DND-41 (cell line): Measurements from ENCODE around the gene ZNRF4.
"Not testable (repeated sequence)": the region's sequence is repeated elsewhere in the genome, so short reads cannot be mapped to it uniquely, and the experiment has no call there.

Source experiments
- ATAC-seq: fragments of 200-7000 bp; cut with Tn5 transposase; 3 replicates; pipeline ENCODE4 v1.9.1; 2021; ENCODE audit warnings: low read depth; ENCODE audit not compliant: insufficient read depth
- DNase-seq: peaks from one replicate; pipeline ENCODE4 v3.0.0-alpha.2; 2020
- H2AFZ ChIP-seq: 2 replicates; pipeline ENCODE4 v1.6.0; 2012; ENCODE audit warnings: low read depth, low read length
- H3K27ac ChIP-seq: 2 replicates; pipeline ENCODE4 v1.5.1; 2012; ENCODE audit warnings: low read length, inconsistent platforms
- H3K27me3 ChIP-seq: fragments of 200-600 bp; sonication (generic); 2 replicates; pipeline ENCODE4 v1.6.0; 2012; ENCODE audit warnings: low read length, mild to moderate bottlenecking, inconsistent platforms; ENCODE audit not compliant: insufficient read depth, poor library complexity
- H3K36me3 ChIP-seq: 2 replicates; pipeline ENCODE4 v1.5.1; 2012; ENCODE audit warnings: low read length, inconsistent platforms; ENCODE audit not compliant: insufficient read depth
- H3K4me1 ChIP-seq: 2 replicates; pipeline ENCODE4 v1.5.1; 2012; ENCODE audit warnings: mild to moderate bottlenecking, low read length; ENCODE audit not compliant: insufficient read depth
- H3K4me2 ChIP-seq: 2 replicates; pipeline ENCODE4 v1.6.0; 2012; ENCODE audit warnings: mild to moderate bottlenecking, moderate library complexity, low read length, inconsistent platforms; ENCODE audit not compliant: insufficient read depth
- H3K4me3 ChIP-seq, 2 experiments: fragments of 200-600 bp in 1 of 2; shearing (Covaris generic) in 1 of 2; 2 replicates each; pipeline ENCODE4 v1.5.1; 2012 to 2016; ENCODE audit warnings: inconsistent platforms in 2 of 2, low read length in 2 of 2, mild to moderate bottlenecking in 2 of 2, low read depth in 1 of 2, moderate library complexity in 1 of 2
- H3K79me2 ChIP-seq: 2 replicates; pipeline ENCODE4 v1.6.0; 2012; ENCODE audit warnings: low read length, inconsistent platforms; ENCODE audit not compliant: insufficient read depth
- H3K9ac ChIP-seq: 2 replicates; pipeline ENCODE4 v1.6.0; 2012; ENCODE audit warnings: low read depth, mild to moderate bottlenecking, inconsistent platforms, low read length, moderate library complexity
- H3K9me3 ChIP-seq: 2 replicates; pipeline ENCODE4 v1.5.1; 2012; ENCODE audit warnings: low read length, moderate library complexity, mild to moderate bottlenecking, inconsistent platforms; ENCODE audit not compliant: insufficient read depth, severe bottlenecking
- H4K20me1 ChIP-seq: 2 replicates; pipeline ENCODE4 v1.6.0; 2012; ENCODE audit warnings: low read length; ENCODE audit not compliant: insufficient read depth
- EZH2 ChIP-seq: IDR thresholded peaks from 3 replicates; pipeline ENCODE4 v1.6.1; 2012; ENCODE audit warnings: borderline replicate concordance, low read depth, mild to moderate bottlenecking, moderate library complexity, low read length, inconsistent platforms; ENCODE audit not compliant: severe bottlenecking
- TF ChIP-seq, protein P1 (sequence below): IDR thresholded peaks from 2 replicates; pipeline ENCODE4 v1.5.1; 2012; ENCODE audit warnings: borderline replicate concordance, low read length, moderate library complexity, mild to moderate bottlenecking; ENCODE audit not compliant: poor library complexity, severe bottlenecking; ENCODE audit errors: extremely low read depth

The ZNRF4 gene

DNA sequence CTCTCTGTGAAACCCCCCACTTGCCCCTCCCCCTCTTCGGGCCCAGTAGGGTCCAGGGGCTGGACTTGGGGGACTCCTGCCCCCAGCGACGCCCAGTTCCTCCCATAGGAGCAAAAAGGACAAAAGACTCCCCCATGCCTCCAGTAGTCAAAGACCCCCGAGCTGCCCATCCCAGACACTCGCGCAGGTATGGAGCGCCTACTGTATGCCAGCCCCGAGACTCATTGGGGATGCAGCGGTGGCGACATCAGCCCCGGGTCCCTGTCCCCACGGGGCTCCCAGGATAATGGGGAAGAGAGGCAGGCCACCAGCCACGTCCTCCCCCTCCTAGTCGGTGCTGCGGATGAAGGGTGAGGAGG, 18.3 kb upstream of the ZNRF4 start:
- Histone ChIP-seq H3K4me2 (no peak overlapping the region), H3K9me3 (no peaks in the 10 kb centered on the region), H3K27ac (no peak overlapping the region), H3K4me3 (no peak overlapping the region), H2AFZ (no peak overlapping the region), H4K20me1 (no peaks in the 10 kb centered on the region), H3K4me1 (no peaks in the 10 kb centered on the region), H3K36me3 (no peaks in the 10 kb centered on the region), H3K9ac (no peak overlapping the region), H3K79me2 (no peaks in the 10 kb centered on the region), H3K27me3 (no peaks in the 10 kb centered on the region)
- ATAC-seq: no peak
- TF ChIP-seq, protein P1, sequence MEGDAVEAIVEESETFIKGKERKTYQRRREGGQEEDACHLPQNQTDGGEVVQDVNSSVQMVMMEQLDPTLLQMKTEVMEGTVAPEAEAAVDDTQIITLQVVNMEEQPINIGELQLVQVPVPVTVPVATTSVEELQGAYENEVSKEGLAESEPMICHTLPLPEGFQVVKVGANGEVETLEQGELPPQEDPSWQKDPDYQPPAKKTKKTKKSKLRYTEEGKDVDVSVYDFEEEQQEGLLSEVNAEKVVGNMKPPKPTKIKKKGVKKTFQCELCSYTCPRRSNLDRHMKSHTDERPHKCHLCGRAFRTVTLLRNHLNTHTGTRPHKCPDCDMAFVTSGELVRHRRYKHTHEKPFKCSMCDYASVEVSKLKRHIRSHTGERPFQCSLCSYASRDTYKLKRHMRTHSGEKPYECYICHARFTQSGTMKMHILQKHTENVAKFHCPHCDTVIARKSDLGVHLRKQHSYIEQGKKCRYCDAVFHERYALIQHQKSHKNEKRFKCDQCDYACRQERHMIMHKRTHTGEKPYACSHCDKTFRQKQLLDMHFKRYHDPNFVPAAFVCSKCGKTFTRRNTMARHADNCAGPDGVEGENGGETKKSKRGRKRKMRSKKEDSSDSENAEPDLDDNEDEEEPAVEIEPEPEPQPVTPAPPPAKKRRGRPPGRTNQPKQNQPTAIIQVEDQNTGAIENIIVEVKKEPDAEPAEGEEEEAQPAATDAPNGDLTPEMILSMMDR: no peak
- TF ChIP-seq EZH2: no peak
- DNase-seq: no peak

DNA sequence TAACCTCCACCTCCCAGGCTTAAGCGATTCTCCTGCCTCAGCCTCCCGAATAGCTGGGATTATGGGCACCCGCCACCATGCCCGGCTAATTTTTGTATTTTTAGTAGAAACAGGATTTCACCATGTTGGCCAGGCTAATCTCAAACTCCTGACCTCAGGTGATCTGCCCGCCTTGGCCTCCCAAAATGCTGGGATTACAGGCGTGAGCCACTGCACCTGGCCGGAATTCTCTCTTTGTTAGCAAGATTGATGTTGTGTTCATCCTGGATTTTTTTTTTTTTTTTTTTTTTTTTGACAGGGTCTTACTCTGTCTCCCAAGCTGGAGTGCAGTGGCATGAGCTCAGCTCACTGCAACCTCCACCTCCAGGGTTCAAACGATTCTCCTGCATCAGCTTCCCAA, 16.5 kb upstream of the ZNRF4 start:
- ATAC-seq, H3K4me1 ChIP-seq, DNase-seq, H3K9ac ChIP-seq, H4K20me1 ChIP-seq, H3K79me2 ChIP-seq, H2AFZ ChIP-seq, H3K27me3 ChIP-seq, H3K36me3 ChIP-seq, H3K9me3 ChIP-seq, H3K4me3 ChIP-seq, H3K27ac ChIP-seq, H3K4me2 ChIP-seq: not testable (repeated sequence)

DNA sequence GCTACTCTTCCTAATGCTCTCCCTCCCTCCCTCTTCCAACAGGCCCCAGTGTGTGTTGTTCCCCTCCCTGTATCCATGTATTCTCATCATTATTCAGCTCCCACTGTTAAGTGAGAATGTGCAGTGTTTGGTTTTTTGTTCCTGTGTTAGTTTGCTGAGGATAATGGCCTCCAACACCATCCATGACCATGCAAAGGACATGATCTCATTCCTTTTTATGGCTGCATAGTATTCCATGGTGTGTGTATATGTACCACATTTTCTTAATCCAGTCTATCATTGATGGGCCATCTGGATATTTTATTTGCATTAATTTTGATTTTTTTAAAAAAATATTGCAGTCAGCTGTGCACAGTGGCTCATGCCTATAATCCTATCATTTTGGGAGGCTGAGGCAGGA, 15.8 kb upstream of the ZNRF4 start:
- no peaks in the 10 kb centered on the region for H3K9me3 ChIP-seq
- H3K27ac ChIP-seq: no peak overlapping the region
- ATAC-seq: no peak
- no peak overlapping the region for H2AFZ ChIP-seq
- no peaks in the 10 kb centered on the region for H4K20me1 ChIP-seq
- no peaks in the 10 kb centered on the region for H3K4me1 ChIP-seq
- no peak for DNase-seq
- H3K36me3 ChIP-seq: no peaks in the 10 kb centered on the region
- TF ChIP-seq, protein P1: no peak
- no peak for TF ChIP-seq EZH2
- no peaks in the 10 kb centered on the region for H3K79me2 ChIP-seq
- no peaks in the 10 kb centered on the region for H3K27me3 ChIP-seq
- H3K9ac ChIP-seq: no peak overlapping the region
- no peak overlapping the region for H3K4me2 ChIP-seq
- H3K4me3 ChIP-seq: no peak overlapping the region

DNA sequence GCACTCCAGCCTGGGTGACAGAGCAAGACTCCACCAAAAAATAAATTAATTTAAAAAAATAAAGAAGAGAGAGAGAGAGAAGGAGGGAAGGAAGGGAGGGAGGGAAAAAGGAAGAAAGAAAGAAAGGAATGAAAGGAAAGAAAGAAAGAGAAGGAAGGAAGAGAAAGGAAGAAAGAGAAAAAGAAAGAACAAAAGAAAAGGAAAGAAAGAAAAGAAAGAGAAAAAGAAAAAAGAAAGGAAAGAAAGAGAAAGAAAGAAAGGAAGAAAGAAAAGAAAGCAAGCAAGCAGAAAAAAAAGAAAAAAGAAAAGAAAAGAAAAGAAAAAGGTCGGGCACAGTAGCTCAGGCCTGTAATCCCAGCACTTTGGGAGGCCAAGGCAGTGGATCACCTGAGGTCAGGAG, 14.9 kb upstream of the ZNRF4 start:
- H3K4me2 ChIP-seq: no peak overlapping the region
- no peaks in the 10 kb centered on the region for H3K36me3 ChIP-seq
- ATAC-seq (no peak), DNase-seq (no peak)
- no peaks in the 10 kb centered on the region for H3K4me1 ChIP-seq
- no peak overlapping the region for H3K4me3 ChIP-seq
- H3K79me2 ChIP-seq: no peaks in the 10 kb centered on the region
- no peak overlapping the region for H2AFZ ChIP-seq
- no peaks in the 10 kb centered on the region for H3K27me3 ChIP-seq
- no peaks in the 10 kb centered on the region for H3K9me3 ChIP-seq
- TF ChIP-seq, protein P1: no peak
- TF ChIP-seq EZH2: no peak
- H3K9ac ChIP-seq: no peak overlapping the region
- no peaks in the 10 kb centered on the region for H4K20me1 ChIP-seq
- no peak overlapping the region for H3K27ac ChIP-seq
